Esophagus squamous epithelium (tissue), 4 donors: ENCODE measurements around the gene CLIC4.

Source experiments
- CTCF ChIP-seq, 6 experiments: fragments of 450-650 bp in 4 of 6; fragments of 200-600 bp in 2 of 6; sonication (generic) in 2 of 6; IDR thresholded peaks; one replicate each; pipeline ENCODE4 v1.5.1; 2016 to 2019; ENCODE audit warnings: antibody characterized with exemption in 6 of 6, mild to moderate bottlenecking in 4 of 6, moderate library complexity in 4 of 6
- POLR2A ChIP-seq, 4 donors: fragments of 450-650 bp; IDR thresholded peaks; one replicate each; pipeline ENCODE4 v1.6.1; 2017; ENCODE audit warnings: antibody characterized with exemption in 4 of 4, mild to moderate bottlenecking in 4 of 4, moderate library complexity in 3 of 4

- TF ChIP-seq CTCF (IDR thresholded peaks at IDR 0.05) (no peak), POLR2A (IDR thresholded peaks at IDR 0.05) (no peak)
Measured at GRCh38 chr1:24790490-24790889, 45.2 kb downstream of the CLIC4 start.
